SJCRH30 (cell line): ENCODE results near the gene C10orf53. TPM values are rescaled to one million over a fixed set of nuclear protein-coding genes. Genes with fewer than 3 reads are reported as not detected.

Experiments used
- DNase-seq, 2 experiments: peaks; one replicate each; pipeline ENCODE4 v3.0.0-alpha.2; 2015 to 2020
- H3K27ac ChIP-seq: fragments of 250-450 bp; sonication (Bioruptor Pico); 2 replicates; pipeline ENCODE4 v1.5.1; 2020; ENCODE audit warnings: mild to moderate bottlenecking, moderate library complexity
- H3K27me3 ChIP-seq: fragments of 250-450 bp; sonication (Bioruptor Pico); 2 replicates; pipeline ENCODE4 v1.5.1; 2020; ENCODE audit warnings: mild to moderate bottlenecking, moderate library complexity
- H3K36me3 ChIP-seq: fragments of 250-450 bp; sonication (Bioruptor Pico); 2 replicates; pipeline ENCODE4 v1.5.1; 2020; ENCODE audit warnings: mild to moderate bottlenecking, moderate library complexity
- H3K4me1 ChIP-seq: fragments of 250-450 bp; sonication (Bioruptor Pico); 2 replicates; pipeline ENCODE4 v1.5.1; 2020; ENCODE audit warnings: mild to moderate bottlenecking, moderate library complexity
- H3K4me3 ChIP-seq: fragments of 250-450 bp; sonication (Bioruptor Pico); 2 replicates; pipeline ENCODE4 v1.5.1; 2020; ENCODE audit warnings: mild to moderate bottlenecking, moderate library complexity
- H3K9me3 ChIP-seq: fragments of 250-450 bp; sonication (Bioruptor Pico); replicated peaks from 2 replicates; pipeline ENCODE4 v1.5.1; 2020; ENCODE audit warnings: mild to moderate bottlenecking, moderate library complexity
- total RNA-seq: library from RNA; depleted of rRNA; stranded (reverse); fragments of >200 nt; shearing (Covaris generic); gene quantifications from 2 replicates; pipeline ENCODE4 v1.2.3, GENCODE V29; 2014; rRNA removed

The C10orf53 gene
- total RNA-seq, 1 experiment from 2014 or later = not detected

GRCh38 chr10:49745756-49746155 is 66.3 kb downstream of the C10orf53 start:
- no peak for DNase-seq
- no peaks in the 10 kb centered on the region for H3K9me3 ChIP-seq
- no peaks in the 10 kb centered on the region for H3K27me3 ChIP-seq
- no peaks in the 10 kb centered on the region for H3K4me1 ChIP-seq
- no peak overlapping the region for H3K4me3 ChIP-seq
- H3K27ac ChIP-seq = no peak overlapping the region
- no peaks in the 10 kb centered on the region for H3K36me3 ChIP-seq

- H3K27me3 ChIP-seq = no peaks in the 10 kb centered on the region
- H3K9me3 ChIP-seq = no peaks in the 10 kb centered on the region
- no peak for DNase-seq
- no peak overlapping the region for H3K27ac ChIP-seq
- no peaks in the 10 kb centered on the region for H3K36me3 ChIP-seq
- H3K4me3 ChIP-seq = no peak overlapping the region
- no peaks in the 10 kb centered on the region for H3K4me1 ChIP-seq
Observed at GRCh38 chr10:49746626-49747302, 67.3 kb downstream of the C10orf53 start.

Other genes with a start within 250 kb of the C10orf53 start
- 5.7 and 7.1 TPM in 2 replicates for gene ERCC6, start 140.5 kb upstream of the C10orf53 start, total RNA-seq
- gene SLC18A3, start 69.3 kb upstream of the C10orf53 start, total RNA-seq = not detected in 2 replicates
- gene CHAT, start 65.6 kb upstream of the C10orf53 start, total RNA-seq = not detected in 2 replicates
- 2.4 and 2.8 TPM in 2 replicates for gene OGDHL, start 82.7 kb downstream of the C10orf53 start, total RNA-seq